Ishikawa (cell line): Measurements from ENCODE around the gene GPT2.

Experiments
- CEBPB ChIP-seq: IDR thresholded peaks from 2 replicates; pipeline ENCODE4 v1.6.1; 2012
- CREB1 ChIP-seq: IDR thresholded peaks from 2 replicates; pipeline ENCODE4 v1.6.1; 2012; ENCODE audit warnings: low read depth
- EGR1 ChIP-seq: IDR thresholded peaks from 2 replicates; pipeline ENCODE4 v1.6.1; 2012
- EP300 ChIP-seq: IDR thresholded peaks from 2 replicates; pipeline ENCODE4 v1.6.1; 2012; ENCODE audit warnings: borderline replicate concordance
- FOXM1 ChIP-seq: IDR thresholded peaks from 2 replicates; pipeline ENCODE4 v1.6.1; 2012; ENCODE audit warnings: low read depth, borderline replicate concordance
- NFIC ChIP-seq: IDR thresholded peaks from 2 replicates; pipeline ENCODE4 v1.6.1; 2012
- RAD21 ChIP-seq: IDR thresholded peaks from 2 replicates; pipeline ENCODE4 v1.6.1; 2012; ENCODE audit warnings: low read depth
- REST ChIP-seq: IDR thresholded peaks from 2 replicates; pipeline ENCODE4 v1.6.1; 2012; ENCODE audit warnings: low read depth, mild to moderate bottlenecking
- TAF1 ChIP-seq: IDR thresholded peaks from 2 replicates; pipeline ENCODE4 v1.6.1; 2012; ENCODE audit warnings: low read depth, mild to moderate bottlenecking
- TCF12 ChIP-seq: IDR thresholded peaks from 2 replicates; pipeline ENCODE4 v1.6.1; 2012; ENCODE audit warnings: low read depth
- TEAD4 ChIP-seq: IDR thresholded peaks from 2 replicates; pipeline ENCODE4 v1.6.1; 2012
- YY1 ChIP-seq: IDR thresholded peaks from 2 replicates; pipeline ENCODE4 v1.6.1; 2012; ENCODE audit warnings: low read depth
- ZBTB7A ChIP-seq: IDR thresholded peaks from 2 replicates; pipeline ENCODE4 v1.6.1; 2012; ENCODE audit warnings: low read depth
- TF ChIP-seq, protein P1 (sequence below): IDR thresholded peaks from 2 replicates; pipeline ENCODE4 v1.6.1; 2012
- TF ChIP-seq, protein P2 (sequence below): IDR thresholded peaks from 2 replicates; pipeline ENCODE4 v1.6.1; 2012

Gene GPT2

GRCh38 chr16:46889245-46889941, 5.2 kb downstream of the GPT2 start:
- TF ChIP-seq REST (no peak), TCF12 (no peak), YY1 (no peak), EP300 (no peak), TEAD4 (no peak), CEBPB (no peak), EGR1 (no peak), FOXM1 (no peak), CREB1 (no peak), NFIC (no peak), TAF1 (no peak)
- TF ChIP-seq, protein P1, sequence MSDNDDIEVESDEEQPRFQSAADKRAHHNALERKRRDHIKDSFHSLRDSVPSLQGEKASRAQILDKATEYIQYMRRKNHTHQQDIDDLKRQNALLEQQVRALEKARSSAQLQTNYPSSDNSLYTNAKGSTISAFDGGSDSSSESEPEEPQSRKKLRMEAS = no peak
- TF ChIP-seq, protein P2, sequence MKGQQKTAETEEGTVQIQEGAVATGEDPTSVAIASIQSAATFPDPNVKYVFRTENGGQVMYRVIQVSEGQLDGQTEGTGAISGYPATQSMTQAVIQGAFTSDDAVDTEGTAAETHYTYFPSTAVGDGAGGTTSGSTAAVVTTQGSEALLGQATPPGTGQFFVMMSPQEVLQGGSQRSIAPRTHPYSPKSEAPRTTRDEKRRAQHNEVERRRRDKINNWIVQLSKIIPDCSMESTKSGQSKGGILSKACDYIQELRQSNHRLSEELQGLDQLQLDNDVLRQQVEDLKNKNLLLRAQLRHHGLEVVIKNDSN = no peak

GRCh38 chr16:46889942-46890300, 5.8 kb downstream of the GPT2 start:
- no peak for TF ChIP-seq RAD21
- TF ChIP-seq TCF12 = no peak
- TF ChIP-seq TEAD4 = no peak
- no peak for TF ChIP-seq YY1
- TF ChIP-seq FOXM1 = no peak
- TF ChIP-seq, protein P1 = no peak
- TF ChIP-seq ZBTB7A = no peak
- no peak for TF ChIP-seq CEBPB
- TF ChIP-seq TAF1 = no peak
- no peak for TF ChIP-seq EGR1
- TF ChIP-seq, protein P2 = no peak
- TF ChIP-seq CREB1 = no peak
- no peak for TF ChIP-seq REST

DNA sequence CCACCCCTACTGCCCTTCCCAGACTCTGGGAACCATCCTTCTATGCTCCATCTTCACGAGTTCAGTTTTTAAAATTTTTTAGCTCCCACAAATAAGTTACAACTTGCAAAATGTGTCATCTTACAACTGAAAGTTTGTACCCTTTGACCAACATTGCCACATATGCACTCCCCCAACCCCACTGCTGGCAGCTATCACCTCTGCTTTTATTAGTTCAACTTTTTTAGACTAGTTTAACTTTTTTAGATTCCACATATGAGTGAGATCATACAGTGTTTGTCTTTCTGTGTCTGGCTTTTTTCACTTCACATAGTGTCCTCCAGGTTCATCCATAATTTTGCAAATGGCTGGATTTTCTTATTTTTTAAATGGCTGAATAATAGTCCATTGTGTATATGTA, 7.7 kb downstream of the GPT2 start:
- TF ChIP-seq, protein P2 = no peak
- TF ChIP-seq NFIC (no peak), ZBTB7A (no peak), RAD21 (no peak), FOXM1 (no peak), CEBPB (no peak), TCF12 (no peak), REST (no peak), EP300 (no peak), TAF1 (no peak), EGR1 (no peak), YY1 (no peak)
- TF ChIP-seq, protein P1 = no peak
